HG03095 (cell line): ENCODE data around the gene DOCK4.
"Not testable (repeated sequence)": the region's sequence is repeated elsewhere in the genome, so short reads cannot be mapped to it uniquely, and the experiment has no call there.

Source experiments
- ATAC-seq: cut with Tn5 transposase; IDR thresholded peaks from one replicate; pipeline ENCODE4 v1.9.1; 2021; ENCODE audit warnings: moderate library complexity; ENCODE audit not compliant: unreplicated experiment

Gene DOCK4

GRCh38 chr7:112134039-112134438, 72.2 kb downstream of the DOCK4 start:
- ATAC-seq: no peak

- no peak for ATAC-seq
These were observed 72.9 kb downstream of the DOCK4 start for GRCh38 chr7:112133328-112133727.

- ATAC-seq: no peak
These were observed 74.0 kb downstream of the DOCK4 start for GRCh38 chr7:112132051-112132694.

DNA sequence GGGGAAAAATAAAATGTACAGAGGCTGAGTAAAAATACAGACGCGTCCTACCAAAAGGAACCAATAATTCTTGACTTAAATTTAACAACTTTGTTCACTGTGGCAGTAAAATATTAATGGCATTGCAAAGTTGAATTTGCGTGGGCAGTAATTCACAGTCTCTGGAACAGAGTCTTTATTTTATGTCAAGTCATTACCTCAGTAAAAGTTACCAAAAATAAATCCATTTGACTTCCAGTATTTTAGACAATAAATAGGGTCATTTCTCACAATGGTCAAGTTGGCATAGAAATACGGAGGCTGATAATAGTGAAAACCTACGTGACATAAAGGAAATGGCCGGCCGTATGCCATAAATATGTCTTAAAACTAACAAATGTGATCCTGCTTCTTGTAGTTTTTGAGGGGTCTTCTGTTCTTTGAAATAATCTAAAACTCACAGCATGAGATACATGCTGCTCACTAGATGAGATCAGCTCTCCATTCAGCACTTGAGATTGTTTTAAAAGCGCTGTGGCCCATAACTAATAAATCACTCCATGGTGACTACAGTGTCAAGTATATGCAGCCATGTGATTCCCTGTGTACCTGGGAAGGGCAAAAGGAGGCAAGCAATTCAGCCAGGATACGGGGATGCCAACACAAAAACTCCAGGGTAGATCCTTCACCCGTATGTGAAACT, 75.3 kb downstream of the DOCK4 start:
- ATAC-seq: no peak

GRCh38 chr7:112129655-112130323, 76.4 kb downstream of the DOCK4 start:
- ATAC-seq: no peak

- not testable (repeated sequence) for ATAC-seq
These were observed 77.5 kb downstream of the DOCK4 start for GRCh38 chr7:112128461-112129425.

- ATAC-seq: not testable (repeated sequence)
These were observed 78.2 kb downstream of the DOCK4 start for GRCh38 chr7:112128041-112128440.

GRCh38 chr7:112125250-112125649, 80.9 kb downstream of the DOCK4 start:
- ATAC-seq: no peak

GRCh38 chr7:112124061-112124766, 82.0 kb downstream of the DOCK4 start:
- no peak for ATAC-seq

GRCh38 chr7:112122798-112123197, 83.4 kb downstream of the DOCK4 start:
- ATAC-seq: no peak

DNA sequence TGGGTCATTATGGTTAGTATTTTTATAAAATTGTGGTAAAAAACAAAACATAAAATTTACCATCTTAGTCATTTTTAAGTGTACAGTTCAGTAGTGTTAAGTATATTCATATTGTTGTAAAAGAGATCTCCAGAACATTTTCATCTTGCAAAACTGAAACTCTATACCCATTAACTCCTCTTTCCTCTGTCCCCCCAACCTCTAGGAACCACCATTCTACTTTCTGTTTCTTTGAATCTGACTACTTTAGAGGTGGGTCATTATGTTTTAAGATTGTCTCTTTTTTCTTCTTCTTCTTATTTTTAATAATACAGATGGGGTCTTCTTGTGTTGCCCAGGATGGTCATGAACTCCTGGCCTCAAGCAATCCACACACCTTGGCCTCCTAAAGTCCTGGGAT, 84.1 kb downstream of the DOCK4 start:
- no peak for ATAC-seq

GRCh38 chr7:112121318-112121717, 84.9 kb downstream of the DOCK4 start:
- ATAC-seq: no peak

GRCh38 chr7:112120696-112121217, 85.4 kb downstream of the DOCK4 start:
- ATAC-seq: no peak

DNA sequence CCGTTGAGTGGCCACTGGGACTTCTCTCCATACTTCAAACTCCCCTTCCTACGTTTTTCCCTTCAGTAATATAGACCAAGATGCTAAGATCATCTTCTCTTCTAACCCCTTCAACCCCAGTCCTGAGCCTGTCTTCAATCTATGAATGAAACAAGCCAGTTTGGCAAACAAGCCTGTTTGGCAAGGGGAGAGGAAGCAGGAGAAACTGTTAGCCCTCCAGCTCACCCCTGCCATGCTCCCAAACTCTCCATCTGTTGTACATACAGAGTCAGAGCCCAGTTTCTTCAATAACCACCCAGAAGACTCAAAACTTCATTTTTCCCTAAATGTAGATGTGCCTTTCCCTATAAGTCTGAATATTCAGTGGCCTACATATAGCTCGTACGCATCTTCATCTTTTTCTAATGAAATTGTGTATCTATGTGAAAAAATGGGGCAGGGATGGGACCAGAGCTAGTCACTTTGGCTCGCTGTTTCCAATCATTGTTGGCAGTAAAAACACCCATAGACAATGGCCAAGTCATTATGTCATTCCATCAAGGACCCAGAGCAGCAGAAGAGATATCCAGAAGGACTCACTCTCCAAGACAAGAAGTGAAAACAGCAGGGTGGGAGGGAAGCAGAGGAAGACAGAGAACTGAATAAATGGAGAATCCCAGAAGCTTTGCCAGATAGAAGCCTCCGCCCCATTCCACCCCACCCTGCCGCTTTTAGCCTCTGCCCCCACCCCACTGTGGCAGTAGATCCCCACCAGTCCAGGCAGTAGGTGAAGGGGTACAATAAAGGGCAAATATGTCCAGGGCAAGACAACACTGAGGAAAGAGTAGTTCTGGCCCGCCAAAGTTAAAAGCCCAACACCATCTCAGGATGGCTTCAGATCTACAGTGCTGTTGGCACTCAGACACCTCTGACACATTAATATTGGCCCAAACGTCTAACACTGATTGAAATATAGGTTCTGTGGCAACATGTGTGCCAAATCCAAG, 87.3 kb downstream of the DOCK4 start:
- ATAC-seq: no peak

- ATAC-seq: no peak
These were observed 89.3 kb downstream of the DOCK4 start for GRCh38 chr7:112116894-112117293.

DNA sequence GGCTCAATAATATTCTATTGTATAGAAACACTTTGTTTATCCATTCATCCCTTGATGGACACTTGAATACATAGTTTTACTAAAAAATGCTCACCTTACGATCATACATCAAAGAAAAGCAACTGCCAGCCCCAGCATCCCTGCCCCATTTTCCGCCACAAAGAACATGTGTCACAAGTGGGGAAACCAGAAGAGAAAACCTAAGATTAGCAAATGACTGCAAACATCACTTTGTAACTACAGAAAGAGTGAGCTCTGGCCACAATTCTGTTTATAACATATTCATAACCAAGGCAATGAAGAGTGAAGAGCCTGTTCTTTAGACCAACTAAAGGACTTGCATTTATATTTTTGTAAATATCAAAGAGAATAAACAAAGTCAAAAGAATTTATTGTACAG, 89.8 kb downstream of the DOCK4 start:
- ATAC-seq: no peak

DNA sequence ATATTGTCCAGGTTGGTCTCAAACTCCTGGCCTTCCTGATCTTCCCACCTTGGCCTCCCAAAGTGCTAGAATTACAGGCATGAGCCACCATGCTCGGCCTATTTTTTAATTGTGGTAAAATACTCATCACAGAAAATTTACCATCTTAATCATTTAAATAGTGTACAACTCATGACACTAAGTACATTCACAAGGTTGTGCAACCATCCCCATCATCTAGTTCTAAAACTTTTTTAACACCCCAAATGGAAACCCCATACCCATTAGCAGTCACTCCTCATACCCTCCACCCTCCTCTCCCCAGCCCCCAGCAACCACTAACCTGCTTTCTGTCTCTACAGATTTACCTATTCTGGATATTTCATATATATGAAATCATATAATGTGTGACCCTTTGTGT, 90.3 kb downstream of the DOCK4 start:
- ATAC-seq: no peak

- no peak for ATAC-seq
These were observed 92.2 kb downstream of the DOCK4 start for GRCh38 chr7:112113913-112114575.
